GM20431 (cell line): ENCODE results near the gene SERPINB11.
"Not testable (repeated sequence)": the region's sequence is repeated elsewhere in the genome, so short reads cannot be mapped to it uniquely, and the experiment has no call there.

Experiments used
- in situ Hi-C: fragments of 300-500 bp; cut with MseI, MboI; formaldehyde crosslinking; loops from one replicate; pipeline ENCODE4 v1.15.0; 2020; ENCODE audit warnings: low sequenced_read_pairs; ENCODE audit not compliant: unreplicated experiment

Gene SERPINB11

GRCh38 chr18:63708650-63709049 is 5.9 kb downstream of the SERPINB11 start:
- in situ Hi-C loops, result no loop called here

DNA sequence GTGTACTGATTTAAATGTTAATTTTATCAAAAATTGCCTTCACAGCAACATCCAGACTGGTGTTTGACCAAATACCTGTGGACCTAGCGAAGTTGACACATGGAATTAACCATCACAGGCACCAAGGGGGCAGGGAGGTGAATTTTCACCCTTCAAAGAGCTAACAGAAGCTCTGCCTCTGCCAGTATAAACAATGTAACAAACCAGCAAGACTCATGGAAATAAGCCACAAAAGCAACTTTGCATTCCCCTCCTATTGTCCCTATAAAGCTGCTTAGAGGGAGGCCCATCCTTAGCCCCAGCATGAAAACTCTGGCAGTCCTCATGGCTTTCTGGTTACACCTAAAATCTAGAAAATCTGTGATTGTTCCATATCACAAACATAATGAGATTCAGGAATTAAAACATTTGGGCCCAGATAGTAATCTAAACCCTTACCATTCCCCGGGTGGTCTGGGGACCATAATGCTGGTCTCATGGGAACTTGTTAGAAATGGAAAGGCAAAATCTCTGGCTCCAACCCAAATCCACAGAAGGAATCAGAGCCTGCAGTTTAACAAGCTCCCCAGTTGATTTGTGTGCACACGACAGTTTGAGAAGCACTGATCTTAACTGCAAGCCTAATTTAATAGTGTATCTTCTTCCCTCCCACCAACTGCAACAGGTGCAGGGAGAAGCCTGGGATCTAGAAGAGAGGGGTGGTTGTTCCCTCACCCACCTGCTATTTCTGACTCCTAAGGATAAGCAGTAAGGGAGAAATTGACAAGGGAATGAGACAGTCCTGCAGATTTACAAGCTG is 23.1 kb downstream of the SERPINB11 start:
- in situ Hi-C loops, result no loop called here

- in situ Hi-C loops, result no loop called here
Observed at GRCh38 chr18:63730773-63731172, 28.0 kb downstream of the SERPINB11 start.

- in situ Hi-C loops, result no loop called here
Observed at GRCh38 chr18:63731215-63731614, 28.5 kb downstream of the SERPINB11 start.

GRCh38 chr18:63736876-63737275 is 34.1 kb downstream of the SERPINB11 start:
- in situ Hi-C loops, result no loop called here

DNA sequence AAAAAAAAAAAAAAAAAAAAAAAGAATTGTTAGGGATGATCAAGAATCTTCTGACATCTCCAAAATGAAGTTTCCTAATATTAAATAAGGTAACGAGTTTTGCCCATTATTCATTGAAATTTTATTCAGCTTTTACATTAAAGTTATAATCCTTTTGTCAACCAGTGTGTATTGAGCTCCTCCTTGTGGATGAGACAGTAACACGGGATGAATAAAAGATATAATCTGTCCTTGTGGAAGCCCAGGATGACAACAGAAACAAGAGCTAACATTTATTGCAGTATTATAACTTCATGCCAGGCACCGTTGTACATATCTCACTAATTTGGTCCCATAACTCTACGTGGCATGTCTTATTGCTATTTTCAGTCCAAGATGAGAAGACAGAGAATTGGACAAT is 39.0 kb downstream of the SERPINB11 start:
- in situ Hi-C loops, result no loop called here

- in situ Hi-C loops, result no loop called here
Observed at GRCh38 chr18:63747006-63747405, 44.2 kb downstream of the SERPINB11 start.

DNA sequence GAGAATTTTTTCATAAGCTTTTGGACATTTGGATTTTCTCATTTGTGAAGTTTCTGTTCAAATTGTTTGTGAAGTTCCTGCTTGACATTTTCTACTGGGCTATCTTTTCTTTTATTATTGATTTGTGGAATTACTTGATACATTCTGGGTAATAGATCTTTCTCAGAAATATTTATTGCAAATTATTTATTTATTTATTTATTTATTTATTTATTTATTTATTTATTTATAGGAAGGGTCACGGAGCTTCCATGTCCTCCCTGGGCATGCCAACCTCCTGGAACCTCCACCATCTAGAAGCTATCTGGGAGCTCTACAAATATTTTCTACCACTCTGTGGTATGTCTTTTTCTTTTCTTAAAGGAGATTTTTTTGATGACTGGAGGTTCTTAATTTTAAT is 46.7 kb downstream of the SERPINB11 start:
- in situ Hi-C loops, result no loop called here

GRCh38 chr18:63752636-63753035 is 49.9 kb downstream of the SERPINB11 start:
- in situ Hi-C loops, result no loop called here

DNA sequence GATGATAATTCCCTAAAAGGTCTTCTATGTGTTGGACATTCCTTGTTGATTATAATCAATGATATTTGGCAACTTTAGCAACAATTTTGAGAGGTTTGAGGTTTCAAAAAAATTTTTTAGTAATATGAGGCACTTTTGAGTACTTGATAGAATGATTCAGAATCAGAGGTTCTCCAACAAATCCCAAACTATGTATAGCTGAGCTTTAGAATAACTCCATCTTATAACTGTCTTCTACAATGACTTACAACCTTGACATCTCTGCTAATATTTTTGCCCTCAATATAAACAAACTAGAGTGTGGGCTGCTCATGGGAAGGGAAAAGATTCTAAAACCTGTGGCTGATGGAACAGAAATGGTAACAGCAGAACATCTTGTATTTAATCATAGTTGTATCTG is 50.9 kb downstream of the SERPINB11 start:
- in situ Hi-C loops, result no loop called here

- in situ Hi-C loops, result no loop called here
Observed at GRCh38 chr18:63757541-63757940, 54.8 kb downstream of the SERPINB11 start.

DNA sequence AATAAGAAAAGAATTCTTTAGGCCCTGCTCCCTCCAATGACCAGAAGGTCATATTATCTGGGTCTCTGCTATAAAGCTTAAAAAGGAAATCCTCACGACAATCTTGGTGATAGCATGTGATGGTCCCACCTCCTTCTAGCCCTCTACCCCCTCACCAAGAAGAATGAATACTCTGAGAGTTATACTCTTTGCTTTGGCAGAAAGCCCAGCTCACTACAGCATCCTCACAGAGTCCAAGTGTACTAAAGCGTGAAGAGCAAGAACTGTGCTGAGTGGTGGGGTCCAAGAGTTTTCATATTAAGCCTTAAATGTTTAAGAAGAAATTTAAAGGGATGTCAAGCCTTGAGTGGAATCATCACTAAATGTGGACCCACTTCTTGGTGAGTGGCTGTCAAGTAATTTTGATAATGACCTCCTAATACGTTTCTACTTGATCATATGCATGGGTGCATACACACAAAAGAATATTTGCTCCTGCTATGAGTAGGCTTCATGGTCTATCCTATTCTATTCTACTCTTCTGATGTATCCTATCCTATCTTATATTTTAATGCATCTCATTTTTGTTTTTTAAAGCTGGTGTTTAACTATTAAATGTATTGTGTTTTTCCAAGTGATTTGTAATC is 56.0 kb downstream of the SERPINB11 start:
- in situ Hi-C loops, result no loop called here

DNA sequence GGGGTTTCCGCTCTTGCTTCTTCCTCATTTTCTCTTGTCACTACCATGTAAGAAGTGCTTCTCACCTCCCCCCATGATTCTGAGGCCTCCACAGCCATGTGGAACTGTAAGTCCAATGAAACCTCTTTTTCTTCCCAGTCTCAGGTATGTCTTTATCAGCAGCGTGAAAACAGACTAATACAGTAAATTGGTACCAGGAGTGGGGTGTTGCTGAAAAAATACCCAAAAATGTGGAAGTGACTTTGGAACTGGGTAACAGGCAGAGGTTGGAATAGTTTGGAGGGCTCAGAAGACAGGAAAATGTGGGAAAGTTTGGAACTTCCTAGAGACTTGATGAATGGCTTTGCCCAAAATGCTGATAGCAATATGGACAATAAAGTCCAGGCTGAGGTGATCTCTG is 57.0 kb downstream of the SERPINB11 start:
- in situ Hi-C loops, result not testable (repeated sequence)

DNA sequence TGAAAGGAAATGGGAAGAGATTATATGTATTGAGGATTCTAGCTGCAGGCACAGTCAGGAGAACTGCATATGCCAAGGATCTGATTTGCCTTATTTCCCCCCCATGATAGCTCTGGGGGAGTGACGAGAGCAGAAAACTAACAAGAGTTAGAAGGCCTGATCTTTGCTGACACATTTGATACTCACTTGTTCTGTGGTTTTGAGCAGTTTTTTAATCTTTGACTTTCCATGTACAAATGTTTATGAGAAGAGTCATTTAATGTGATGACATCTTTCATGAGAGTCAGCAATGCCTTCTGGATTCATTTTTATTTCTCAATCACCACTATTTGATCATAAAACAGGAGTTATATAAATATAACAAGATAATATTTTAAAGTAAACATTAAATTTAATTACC is 59.8 kb downstream of the SERPINB11 start:
- in situ Hi-C loops, result no loop called here

DNA sequence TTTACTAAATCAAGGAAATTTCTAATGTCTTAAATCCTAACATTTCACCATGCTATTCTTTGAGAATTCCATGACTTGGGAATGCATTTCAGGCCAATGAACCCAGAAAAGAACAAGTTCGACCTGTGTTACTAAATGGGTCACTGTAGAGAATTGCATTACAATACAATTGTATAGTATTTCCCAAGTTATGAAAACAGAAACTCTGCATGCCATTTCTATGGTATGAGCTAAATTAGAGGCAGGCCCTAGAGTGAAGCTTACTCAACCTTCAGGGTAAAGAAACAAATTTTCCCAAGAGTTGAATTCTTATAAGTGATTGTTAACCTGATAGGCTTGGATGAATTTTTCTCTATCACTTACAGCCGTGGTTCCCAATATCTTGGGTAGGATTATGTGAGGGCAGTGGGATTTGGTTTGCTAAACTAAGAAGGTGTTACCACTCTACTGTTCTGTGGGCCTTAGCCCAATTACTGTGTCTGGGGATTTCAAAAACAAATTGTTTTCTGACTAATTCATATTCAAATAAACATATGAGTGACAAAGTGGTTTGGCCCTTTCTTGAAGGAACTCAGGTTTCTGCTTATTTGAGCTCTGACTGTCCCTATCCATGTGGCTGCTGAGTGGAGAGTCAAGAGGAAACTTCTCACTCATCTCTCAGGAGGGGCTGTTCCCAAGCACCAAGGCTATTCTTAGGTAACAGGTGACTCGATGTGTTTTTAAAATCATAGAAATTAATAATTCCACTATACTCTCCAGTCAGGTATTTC is 61.3 kb downstream of the SERPINB11 start:
- in situ Hi-C loops, result no loop called here

- in situ Hi-C loops, result no loop called here
Observed at GRCh38 chr18:63765837-63766236, 63.1 kb downstream of the SERPINB11 start.
